Choroid plexus epithelial cell (primary cell): ENCODE results near the gene RNLS.

Experiments used
- DNase-seq: peaks from one replicate; pipeline ENCODE4 v3.0.0-alpha.2; 2010; ENCODE audit warnings: low read depth
- H3K4me3 ChIP-seq: 2 replicates; pipeline ENCODE4 v1.5.1; 2011; ENCODE audit warnings: low read depth, mild to moderate bottlenecking, control low read depth, low read length, moderate library complexity
- CTCF ChIP-seq: conservative IDR thresholded peaks from 2 replicates; pipeline ENCODE4 v1.5.1; 2011; ENCODE audit warnings: low read depth, mild to moderate bottlenecking, control low read depth, inconsistent platforms, low read length, moderate library complexity

The RNLS gene

GRCh38 chr10:88226071-88226659 is 357.0 kb downstream of the RNLS start:
- DNase-seq, result no peak
- no peak for TF ChIP-seq CTCF
- H3K4me3 ChIP-seq, result no peak overlapping the region
